Measurements from ENCODE around the gene LMO2. TPM values are rescaled to one million over a fixed set of nuclear protein-coding genes. Genes with fewer than 3 reads are reported as not detected.

Gene LMO2
- total RNA-seq, 1 donor from 2014 or later, result 65.1 TPM

DNA sequence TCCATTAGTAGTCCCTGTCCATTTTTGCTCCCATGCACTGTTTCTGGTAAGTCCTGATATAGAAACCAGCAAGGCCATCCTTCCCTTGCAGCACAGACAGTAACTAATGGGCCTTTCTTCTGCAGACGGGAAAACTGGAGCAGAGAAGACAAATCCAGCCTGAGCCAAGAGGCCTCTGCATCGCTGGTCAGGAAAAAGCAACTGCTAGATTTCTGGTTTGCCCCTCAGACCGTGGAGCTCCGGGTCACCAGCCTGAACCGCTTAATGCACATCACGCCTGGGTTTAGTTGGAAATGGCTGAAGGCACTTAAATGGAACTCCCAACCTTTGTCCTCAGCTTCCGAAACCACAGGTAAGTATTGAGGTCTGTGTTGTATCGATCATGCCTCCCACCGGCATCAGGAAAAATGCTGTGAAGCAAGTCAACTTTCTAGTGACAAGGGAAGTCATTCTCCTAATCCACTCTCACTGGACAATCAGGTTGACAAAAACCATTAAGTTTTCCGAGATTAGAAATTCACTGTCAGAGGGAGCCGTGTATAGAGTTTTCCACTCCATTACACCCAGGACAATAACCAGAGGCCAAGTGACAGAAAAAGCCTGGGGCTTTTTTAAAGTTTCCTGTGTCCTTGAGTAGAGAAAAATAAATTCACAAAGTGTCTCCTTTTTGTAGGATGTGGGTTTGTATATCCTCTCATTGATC is 14.8 kb upstream of the LMO2 start:
- ATAC-seq (no peak), DNase-seq (no peak)
- intact Hi-C loops (cut with DNase I), result no loop called here
- H3K27me3 ChIP-seq, result no peaks in the 10 kb centered on the region
- H3K27ac ChIP-seq, result no peak overlapping the region
- TF ChIP-seq, protein P1, sequence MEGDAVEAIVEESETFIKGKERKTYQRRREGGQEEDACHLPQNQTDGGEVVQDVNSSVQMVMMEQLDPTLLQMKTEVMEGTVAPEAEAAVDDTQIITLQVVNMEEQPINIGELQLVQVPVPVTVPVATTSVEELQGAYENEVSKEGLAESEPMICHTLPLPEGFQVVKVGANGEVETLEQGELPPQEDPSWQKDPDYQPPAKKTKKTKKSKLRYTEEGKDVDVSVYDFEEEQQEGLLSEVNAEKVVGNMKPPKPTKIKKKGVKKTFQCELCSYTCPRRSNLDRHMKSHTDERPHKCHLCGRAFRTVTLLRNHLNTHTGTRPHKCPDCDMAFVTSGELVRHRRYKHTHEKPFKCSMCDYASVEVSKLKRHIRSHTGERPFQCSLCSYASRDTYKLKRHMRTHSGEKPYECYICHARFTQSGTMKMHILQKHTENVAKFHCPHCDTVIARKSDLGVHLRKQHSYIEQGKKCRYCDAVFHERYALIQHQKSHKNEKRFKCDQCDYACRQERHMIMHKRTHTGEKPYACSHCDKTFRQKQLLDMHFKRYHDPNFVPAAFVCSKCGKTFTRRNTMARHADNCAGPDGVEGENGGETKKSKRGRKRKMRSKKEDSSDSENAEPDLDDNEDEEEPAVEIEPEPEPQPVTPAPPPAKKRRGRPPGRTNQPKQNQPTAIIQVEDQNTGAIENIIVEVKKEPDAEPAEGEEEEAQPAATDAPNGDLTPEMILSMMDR (IDR thresholded peaks at IDR 0.05), result no peak
- no peaks in the 10 kb centered on the region for H3K4me1 ChIP-seq
- no peaks in the 10 kb centered on the region for H3K9me3 ChIP-seq
- no peaks in the 10 kb centered on the region for H3K36me3 ChIP-seq
- H3K4me3 ChIP-seq, result no peak overlapping the region

DNA sequence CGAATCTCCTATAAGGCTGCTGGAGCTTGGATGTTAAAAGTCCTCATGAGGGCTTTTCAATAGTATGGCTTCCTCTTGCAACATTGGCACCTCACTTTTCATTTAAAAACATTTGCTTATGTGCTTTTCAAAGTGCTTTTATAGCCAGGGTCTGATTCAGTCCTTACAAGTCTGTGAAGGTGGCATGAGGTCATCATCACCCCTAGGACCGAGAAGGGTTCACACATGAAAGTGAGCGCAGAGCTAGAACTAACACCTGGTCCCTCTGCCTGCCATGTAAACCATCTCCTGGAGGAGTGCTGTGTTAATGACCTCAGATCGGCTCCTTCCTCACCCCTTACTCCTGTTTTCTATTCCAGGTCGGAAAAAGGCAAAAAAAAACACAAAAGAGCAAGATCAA is 12.2 kb upstream of the LMO2 start:
- no peaks in the 10 kb centered on the region for H3K27me3 ChIP-seq
- peaks cover 15% of the 10 kb centered on the region for H3K4me1 ChIP-seq
- no peak overlapping the region for H3K4me3 ChIP-seq
- TF ChIP-seq, protein P1 (IDR thresholded peaks at IDR 0.05), result no peak
- no peak overlapping the region for H3K27ac ChIP-seq
- ATAC-seq (no peak), DNase-seq (no peak)
- intact Hi-C loops (cut with DNase I), result no loop called here
- no peaks in the 10 kb centered on the region for H3K9me3 ChIP-seq
- no peaks in the 10 kb centered on the region for H3K36me3 ChIP-seq

DNA sequence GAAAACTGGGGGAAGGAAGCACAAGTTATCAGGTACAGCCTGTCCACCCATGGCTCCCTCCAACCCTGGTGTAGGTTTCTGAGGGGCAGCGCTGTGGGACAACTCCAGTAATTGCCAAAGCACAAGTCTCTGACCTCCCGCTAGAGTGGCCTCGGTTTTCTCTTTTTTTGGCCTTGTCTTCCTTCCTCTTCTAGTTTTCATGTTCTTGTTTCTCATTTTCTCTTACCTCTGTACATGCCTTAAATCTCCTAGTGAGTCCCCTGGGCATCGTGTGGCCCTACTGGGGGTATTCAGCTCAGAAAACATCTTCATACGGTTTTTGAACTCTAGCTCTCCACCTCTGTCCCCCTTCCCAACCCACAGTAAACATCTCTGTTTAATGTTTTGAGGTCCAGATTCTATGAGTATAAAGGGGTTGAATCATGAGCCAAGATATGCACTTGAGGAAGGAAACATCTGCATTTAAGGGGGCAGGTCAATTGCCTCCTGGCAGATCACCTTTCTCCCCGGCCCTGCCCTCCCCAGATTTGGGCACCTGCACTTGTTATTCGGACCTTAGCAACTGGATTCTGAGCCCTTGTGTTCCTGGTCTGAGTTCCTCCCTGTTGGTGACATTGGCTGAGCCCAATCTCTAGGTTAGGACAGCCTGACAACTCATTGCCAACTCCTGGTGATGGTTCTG is 8.4 kb upstream of the LMO2 start:
- ATAC-seq (no peak), DNase-seq (no peak)
- Histone ChIP-seq H3K36me3 (no peaks in the 10 kb centered on the region), H3K4me3 (no peak overlapping the region), H3K4me1 (peaks cover 21% of the 10 kb centered on the region), H3K27ac (peak overlapping the region; percentile 20), H3K27me3 (no peaks in the 10 kb centered on the region), H3K9me3 (no peaks in the 10 kb centered on the region)
- TF ChIP-seq, protein P1 (IDR thresholded peaks at IDR 0.05), result no peak
- intact Hi-C loops (cut with DNase I), result no loop called here

DNA sequence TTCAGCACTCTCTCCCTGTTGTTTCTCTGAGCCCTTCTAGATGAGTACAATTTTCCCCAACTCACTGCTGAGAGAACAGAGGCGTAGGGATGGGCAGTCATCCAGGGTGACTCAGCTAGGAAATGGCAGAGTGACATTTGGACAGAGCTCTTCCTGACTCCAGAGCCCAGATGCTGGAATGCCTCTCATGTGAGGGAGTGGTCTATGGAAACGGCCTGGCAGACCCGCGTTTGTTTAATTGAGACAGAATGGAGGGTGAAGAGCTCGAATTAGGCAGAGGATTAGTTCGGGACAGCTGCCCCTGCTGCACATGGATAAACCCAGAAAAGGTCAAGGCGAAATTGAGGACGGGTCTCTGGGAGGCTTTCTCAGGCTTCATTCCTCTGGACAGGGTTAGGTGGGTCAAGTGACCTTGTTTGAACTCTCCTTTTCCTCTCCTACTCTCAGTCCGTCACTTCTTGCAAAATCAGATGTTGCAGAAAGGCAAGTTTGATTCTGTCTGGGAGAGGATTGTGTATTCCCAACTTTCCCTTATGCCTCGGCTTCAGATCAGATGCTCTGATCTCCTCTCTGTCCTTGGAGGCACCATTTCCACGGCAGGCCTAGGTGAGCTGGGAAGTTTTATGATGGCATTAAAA is 7.6 kb upstream of the LMO2 start:
- intact Hi-C loops (cut with DNase I), result no loop called here
- no peak for DNase-seq
- ATAC-seq, result peak; percentile 84
- H3K4me3 ChIP-seq, result no peak overlapping the region
- TF ChIP-seq, protein P1 (IDR thresholded peaks at IDR 0.05), result no peak
- H3K27me3 ChIP-seq, result no peaks in the 10 kb centered on the region
- peaks cover 21% of the 10 kb centered on the region for H3K4me1 ChIP-seq
- H3K27ac ChIP-seq, result peak overlapping the region; percentile 20
- H3K36me3 ChIP-seq, result no peaks in the 10 kb centered on the region
- no peaks in the 10 kb centered on the region for H3K9me3 ChIP-seq

DNA sequence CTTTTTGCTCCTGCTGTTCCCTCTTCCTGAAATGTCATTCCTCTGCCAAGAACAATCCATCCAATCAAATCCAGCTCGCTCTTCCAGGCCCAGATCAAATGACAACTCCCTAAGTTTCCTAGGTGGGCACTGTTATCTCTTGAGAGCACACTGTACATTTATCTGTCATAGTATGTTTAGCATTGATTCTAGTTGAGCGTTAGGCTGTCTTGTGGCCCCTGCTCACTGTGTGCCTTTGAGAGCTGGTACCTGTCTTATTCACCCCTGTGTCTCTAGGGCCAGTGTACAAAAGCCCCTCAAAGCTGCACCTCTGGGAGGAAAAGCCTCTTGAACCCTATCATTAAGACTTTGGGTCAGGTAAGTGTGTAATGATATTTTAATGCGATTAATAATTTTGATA is 7.1 kb upstream of the LMO2 start:
- no peak overlapping the region for H3K4me3 ChIP-seq
- TF ChIP-seq, protein P1 (IDR thresholded peaks at IDR 0.05), result no peak
- H3K27ac ChIP-seq, result peak overlapping the region; percentile 39
- no peaks in the 10 kb centered on the region for H3K27me3 ChIP-seq
- no peaks in the 10 kb centered on the region for H3K9me3 ChIP-seq
- intact Hi-C loops (cut with DNase I), result no loop called here
- ATAC-seq (no peak), DNase-seq (no peak)
- peaks cover 24% of the 10 kb centered on the region for H3K4me1 ChIP-seq
- no peaks in the 10 kb centered on the region for H3K36me3 ChIP-seq

Measured in upper lobe of right lung (tissue), 1 donor.